GM12865 (cell line): ENCODE measurements around the gene YJEFN3.

Source experiments
- DNase-seq: peaks from one replicate; pipeline ENCODE4 v3.0.0; 2010; ENCODE audit warnings: low read depth
- H3K4me3 ChIP-seq: 2 replicates; pipeline ENCODE4 v1.5.1; 2011; ENCODE audit warnings: mild to moderate bottlenecking, low read depth, low read length, control low read depth
- TF ChIP-seq, protein P1 (sequence below): IDR thresholded peaks from 2 replicates; pipeline ENCODE4 v1.5.1; 2011; ENCODE audit warnings: low read length, control low read depth, low read depth, inconsistent platforms; ENCODE audit not compliant: insufficient read depth; ENCODE audit errors: missing control alignments

YJEFN3 gene

DNA sequence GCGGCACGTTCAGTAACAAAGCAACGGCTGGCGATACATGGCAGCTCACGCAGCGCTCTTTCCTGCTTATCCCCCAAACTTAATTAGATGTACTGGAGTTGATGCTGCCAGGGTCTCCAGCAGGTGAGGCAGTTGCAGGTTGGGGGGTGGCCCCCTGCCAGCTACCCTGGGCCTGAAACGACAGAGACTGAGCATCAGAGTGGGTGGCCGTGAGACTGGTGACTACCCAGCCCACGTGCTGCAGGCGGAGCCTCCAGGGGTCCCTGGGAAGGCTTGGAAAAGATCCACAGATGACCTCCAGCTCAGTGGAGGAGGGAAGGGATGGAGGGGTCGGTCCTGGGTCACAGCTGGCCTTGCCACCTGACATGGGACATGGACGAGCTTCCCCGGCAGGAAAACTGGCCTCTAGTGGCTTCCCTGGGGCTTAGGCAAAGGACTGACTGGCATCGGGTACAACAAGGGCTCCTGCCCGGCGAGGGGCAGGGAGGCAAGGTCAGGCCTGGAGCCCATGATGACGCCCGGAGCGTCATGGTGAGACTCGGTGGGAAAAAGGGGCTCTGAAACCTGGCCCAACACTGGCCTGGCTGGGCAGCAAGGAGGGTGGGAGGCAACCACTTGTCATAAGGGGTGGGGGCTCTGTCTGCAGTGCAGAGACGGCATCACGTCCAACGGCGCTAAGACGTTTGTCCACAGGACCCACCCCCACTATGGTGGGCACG is 33.4 kb downstream of the YJEFN3 start:
- no peak for DNase-seq
- no peak overlapping the region for H3K4me3 ChIP-seq
- TF ChIP-seq, protein P1, sequence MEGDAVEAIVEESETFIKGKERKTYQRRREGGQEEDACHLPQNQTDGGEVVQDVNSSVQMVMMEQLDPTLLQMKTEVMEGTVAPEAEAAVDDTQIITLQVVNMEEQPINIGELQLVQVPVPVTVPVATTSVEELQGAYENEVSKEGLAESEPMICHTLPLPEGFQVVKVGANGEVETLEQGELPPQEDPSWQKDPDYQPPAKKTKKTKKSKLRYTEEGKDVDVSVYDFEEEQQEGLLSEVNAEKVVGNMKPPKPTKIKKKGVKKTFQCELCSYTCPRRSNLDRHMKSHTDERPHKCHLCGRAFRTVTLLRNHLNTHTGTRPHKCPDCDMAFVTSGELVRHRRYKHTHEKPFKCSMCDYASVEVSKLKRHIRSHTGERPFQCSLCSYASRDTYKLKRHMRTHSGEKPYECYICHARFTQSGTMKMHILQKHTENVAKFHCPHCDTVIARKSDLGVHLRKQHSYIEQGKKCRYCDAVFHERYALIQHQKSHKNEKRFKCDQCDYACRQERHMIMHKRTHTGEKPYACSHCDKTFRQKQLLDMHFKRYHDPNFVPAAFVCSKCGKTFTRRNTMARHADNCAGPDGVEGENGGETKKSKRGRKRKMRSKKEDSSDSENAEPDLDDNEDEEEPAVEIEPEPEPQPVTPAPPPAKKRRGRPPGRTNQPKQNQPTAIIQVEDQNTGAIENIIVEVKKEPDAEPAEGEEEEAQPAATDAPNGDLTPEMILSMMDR: no peak

- no peak for DNase-seq
- TF ChIP-seq, protein P1: no peak
- no peak overlapping the region for H3K4me3 ChIP-seq
These were observed 34.1 kb downstream of the YJEFN3 start for GRCh38 chr19:19562665-19563347.

DNA sequence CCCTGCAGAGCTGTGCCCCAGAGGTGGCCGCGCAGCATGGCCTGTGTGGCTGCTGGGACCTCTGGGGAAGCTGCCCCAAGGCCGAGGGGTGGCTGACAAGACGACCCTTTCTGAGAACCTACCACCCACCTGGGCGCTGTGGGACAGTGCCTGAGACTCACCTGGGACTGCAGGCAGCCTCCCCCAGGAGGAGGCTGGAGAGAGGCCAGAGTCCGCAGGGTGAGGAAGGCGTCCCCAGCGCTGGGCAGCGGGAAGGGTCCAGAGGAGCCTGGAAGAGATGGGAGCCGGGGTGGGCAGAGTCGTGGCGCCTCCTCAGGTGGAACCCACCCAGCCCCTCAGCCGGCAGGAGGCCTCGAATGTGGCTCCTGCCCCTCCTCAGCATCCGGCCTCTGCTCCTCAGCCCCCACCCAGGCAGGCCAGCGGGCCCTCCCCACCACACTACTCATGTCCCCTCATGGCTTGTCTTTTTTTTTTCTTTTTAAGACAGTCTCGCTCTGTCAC is 34.7 kb downstream of the YJEFN3 start:
- DNase-seq: no peak
- TF ChIP-seq, protein P1: no peak
- H3K4me3 ChIP-seq: no peak overlapping the region

- DNase-seq: no peak
- no peak overlapping the region for H3K4me3 ChIP-seq
- TF ChIP-seq, protein P1: no peak
These were observed 37.6 kb downstream of the YJEFN3 start for GRCh38 chr19:19566306-19566705.

GRCh38 chr19:19567391-19567790 is 38.7 kb downstream of the YJEFN3 start:
- H3K4me3 ChIP-seq: no peak overlapping the region
- DNase-seq: no peak
- TF ChIP-seq, protein P1: no peak

- no peak for DNase-seq
- TF ChIP-seq, protein P1: no peak
- H3K4me3 ChIP-seq: no peak overlapping the region
These were observed 40.4 kb downstream of the YJEFN3 start for GRCh38 chr19:19568802-19569756.
